IMR-90 (cell line): ENCODE measurements around the gene DDX46. TPM values are rescaled to one million over a fixed set of nuclear protein-coding genes. Genes with fewer than 3 reads are reported as not detected.

ENCODE experiments used
- ATAC-seq: fragments of 200-7000 bp; cut with Tn5 transposase; 2 replicates; pipeline ENCODE4 v1.9.1; 2020; ENCODE audit warnings: low read depth, mild to moderate bottlenecking, moderate library complexity
- BruUV-seq: library from RNA; stranded (reverse); fragments of 400-500 nt; replicated peaks from 2 replicates; lab custom pipeline; 2021; lab: Mats Ljungman, UMichigan
- CTCF ChIA-PET: fragments of 300-600 bp; formaldehyde crosslinking; extraction: SDS; loops from one replicate; lab custom pipeline; 2021; ENCODE audit warnings: antibody characterized with exemption; lab: Yijun Ruan, JAX
- POLR2A ChIA-PET: fragments of 300-600 bp; sonication (Branson Sonifier 250); formaldehyde crosslinking; loops from one replicate; lab custom pipeline; 2022; ENCODE audit warnings: antibody characterized with exemption; ENCODE audit not compliant: unreplicated experiment; lab: Charles Lee
- DNase-seq: peaks from one replicate; pipeline ENCODE4 v3.0.0; 2013
- H2AFZ ChIP-seq: replicated peaks from 2 replicates; pipeline ENCODE3; 2013; ENCODE audit warnings: low read length, mild to moderate bottlenecking; ENCODE audit not compliant: poor library complexity
- H2AK5ac ChIP-seq: 2 replicates; pipeline ENCODE4 v1.6.1; 2013; ENCODE audit warnings: low read depth, low read length, inconsistent platforms
- H2AK9ac ChIP-seq: replicated peaks from 2 replicates; pipeline ENCODE3; 2013; ENCODE audit warnings: mild to moderate bottlenecking, low read depth, low read length, moderate library complexity; ENCODE audit not compliant: poor library complexity
- H2BK120ac ChIP-seq: 2 replicates; pipeline ENCODE4 v1.6.1; 2013; ENCODE audit warnings: low read depth, low read length, inconsistent platforms
- H2BK15ac ChIP-seq: 3 replicates; pipeline ENCODE4 v1.6.1; 2013; ENCODE audit warnings: low read depth, low read length, inconsistent platforms
- H2BK20ac ChIP-seq: 2 replicates; pipeline ENCODE4 v1.6.1; 2013; ENCODE audit warnings: low read depth, mild to moderate bottlenecking, inconsistent platforms, low read length, moderate library complexity
- H2BK5ac ChIP-seq: 2 replicates; pipeline ENCODE4 v1.6.1; 2013; ENCODE audit warnings: mild to moderate bottlenecking, low read depth, low read length, inconsistent platforms; ENCODE audit not compliant: poor library complexity, severe bottlenecking
- H3K14ac ChIP-seq: replicated peaks from 2 replicates; pipeline ENCODE4 v1.6.1; 2013; ENCODE audit warnings: low read depth, low read length, inconsistent platforms
- H3K18ac ChIP-seq: 2 replicates; pipeline ENCODE4 v1.6.1; 2013; ENCODE audit warnings: low read depth, low read length, control low read depth
- H3K23ac ChIP-seq: 2 replicates; pipeline ENCODE4 v1.6.1; 2013; ENCODE audit warnings: low read depth, low read length, inconsistent platforms
- H3K27ac ChIP-seq: 2 replicates; pipeline ENCODE4 v1.5.1; 2013; ENCODE audit warnings: mild to moderate bottlenecking, control low read depth, low read length; ENCODE audit not compliant: insufficient read depth
- H3K27me3 ChIP-seq: 2 replicates; pipeline ENCODE4 v1.6.1; 2013; ENCODE audit warnings: low read length; ENCODE audit not compliant: control insufficient read depth, insufficient read depth
- H3K36me3 ChIP-seq: 2 replicates; pipeline ENCODE4 v1.6.1; 2013; ENCODE audit warnings: low read length, mixed read lengths; ENCODE audit not compliant: control insufficient read depth, insufficient read depth
- H3K4ac ChIP-seq: 2 replicates; pipeline ENCODE4 v1.6.1; 2013; ENCODE audit warnings: low read depth, low read length, inconsistent platforms
- H3K4me1 ChIP-seq: 2 replicates; pipeline ENCODE4 v1.6.1; 2013; ENCODE audit warnings: low read length, mixed read lengths; ENCODE audit not compliant: control insufficient read depth, insufficient read depth
- H3K4me2 ChIP-seq: 2 replicates; pipeline ENCODE4 v1.6.1; 2013; ENCODE audit warnings: low read depth, mild to moderate bottlenecking, control low read depth, low read length, moderate library complexity
- H3K4me3 ChIP-seq: 2 replicates; pipeline ENCODE4 v1.5.1; 2013; ENCODE audit warnings: low read depth, mild to moderate bottlenecking, control low read depth, low read length, moderate library complexity; ENCODE audit not compliant: insufficient read depth
- H3K56ac ChIP-seq: 2 replicates; pipeline ENCODE4 v1.6.1; 2013; ENCODE audit warnings: low read length, inconsistent platforms; ENCODE audit not compliant: insufficient read depth; ENCODE audit errors: extremely low read depth
- H3K79me1 ChIP-seq, 2 experiments: 2 replicates each; pipeline ENCODE4 v1.6.1; 2013; ENCODE audit warnings: low read length in 2 of 2, inconsistent platforms in 1 of 2, low read depth in 1 of 2
- H3K9ac ChIP-seq: 2 replicates; pipeline ENCODE4 v1.6.1; 2013; ENCODE audit warnings: low read depth, low read length, control low read depth
- H3K9me1 ChIP-seq: 2 replicates; pipeline ENCODE4 v1.6.1; 2013; ENCODE audit warnings: low read length, inconsistent platforms; ENCODE audit not compliant: insufficient read depth
- H3K9me3 ChIP-seq: 2 replicates; pipeline ENCODE4 v1.6.1; 2013; ENCODE audit warnings: low read length; ENCODE audit not compliant: control insufficient read depth, insufficient read depth
- H4K20me1 ChIP-seq: 2 replicates; pipeline ENCODE4 v1.6.1; 2013; ENCODE audit warnings: low read length, inconsistent platforms; ENCODE audit not compliant: insufficient read depth
- H4K5ac ChIP-seq: 2 replicates; pipeline ENCODE4 v1.6.1; 2013; ENCODE audit warnings: mild to moderate bottlenecking, low read depth, low read length, control low read depth
- H4K8ac ChIP-seq, 2 experiments: 2 replicates each; pipeline ENCODE4 v1.6.1; 2013; ENCODE audit warnings: low read depth in 2 of 2, low read length in 2 of 2, control low read depth in 1 of 2, inconsistent platforms in 1 of 2
- H4K91ac ChIP-seq: 2 replicates; pipeline ENCODE4 v1.6.1; 2013; ENCODE audit warnings: low read depth, low read length, inconsistent platforms; ENCODE audit not compliant: insufficient read depth
- BHLHE40 ChIP-seq: fragments of 150-350 bp; IDR thresholded peaks from 2 replicates; pipeline ENCODE4 v1.6.1; 2016; ENCODE audit warnings: mild to moderate bottlenecking, low read depth, low read length
- CEBPB ChIP-seq: IDR thresholded peaks from 2 replicates; pipeline ENCODE4 v1.6.1; 2012; ENCODE audit warnings: low read depth, low read length, improper control_type of control experiment
- CHD1 ChIP-seq: IDR thresholded peaks from 2 replicates; pipeline ENCODE4 v1.6.1; 2012; ENCODE audit warnings: low read depth, low read length, improper control_type of control experiment
- MAFK ChIP-seq: IDR thresholded peaks from 2 replicates; pipeline ENCODE4 v1.6.1; 2012; ENCODE audit warnings: low read depth, low read length, improper control_type of control experiment
- MAZ ChIP-seq: IDR thresholded peaks from 2 replicates; pipeline ENCODE4 v1.6.1; 2012; ENCODE audit warnings: low read depth, mild to moderate bottlenecking, low read length, improper control_type of control experiment, moderate library complexity, borderline replicate concordance
- NFE2L2 ChIP-seq: fragments of 150-350 bp; IDR thresholded peaks from 2 replicates; pipeline ENCODE4 v1.6.1; 2016; ENCODE audit warnings: low read depth, mild to moderate bottlenecking, low read length
- RCOR1 ChIP-seq: IDR thresholded peaks from 2 replicates; pipeline ENCODE4 v1.6.1; 2012; ENCODE audit warnings: mild to moderate bottlenecking, low read length, improper control_type of control experiment; ENCODE audit not compliant: insufficient replicate concordance
- RFX5 ChIP-seq: IDR thresholded peaks from 2 replicates; pipeline ENCODE4 v1.8.0; 2012; ENCODE audit warnings: low read depth, mild to moderate bottlenecking, low read length, moderate library complexity
- SMC3 ChIP-seq: fragments of 150-350 bp; IDR thresholded peaks from 2 replicates; pipeline ENCODE4 v1.6.1; 2016; ENCODE audit warnings: low read depth, mild to moderate bottlenecking, antibody characterized with exemption, low read length, moderate library complexity
- WGBS, 2 experiments: methylation state at CpG; one replicate each; pipeline versions ENCODE4 v1.1.5 to v1.1.7; 2013; ENCODE audit warnings: missing lambda C conversion rate in 2 of 2; ENCODE audit not compliant: insufficient read length in 1 of 2; ENCODE audit errors: extremely low coverage in 2 of 2; 5-methylcytosine and 5-hydroxymethylcytosine counted together
- dilution Hi-C: fragments of 300-500 bp; cut with HindIII; formaldehyde crosslinking; loops from one replicate; pipeline ENCODE4 v1.14.3; 2018; ENCODE audit warnings: low sequenced_read_pairs; ENCODE audit not compliant: unreplicated experiment
- in situ Hi-C: fragments of 300-500 bp; cut with MboI; formaldehyde crosslinking; loops from 3 replicates; pipeline ENCODE4 v1.14.3; 2019; ENCODE audit warnings: low sequenced_read_pairs, inconsistent platforms, mixed read lengths
- intact Hi-C: fragments of 100-400 bp; cut with micrococcal nuclease; formaldehyde crosslinking; loops from 2 replicates; pipeline ENCODE4 v1.10.0; 2022
- polyA plus RNA-seq, 3 experiments: library from polyadenylated mRNA; depleted of rRNA; stranded (reverse); fragments of >200 nt; gene quantifications; 2 replicates each; pipeline ENCODE4 v1.2.3, GENCODE V29; 2012; ENCODE audit warnings: low replicate concordance in 1 of 3
- total RNA-seq: library from RNA; depleted of rRNA; stranded (reverse); fragments of >200 nt; gene quantifications from 2 replicates; pipeline ENCODE4 v1.2.3, GENCODE V29; 2012
- TF ChIP-seq, protein P1 (sequence below): fragments of 150-350 bp; IDR thresholded peaks from 2 replicates; pipeline ENCODE4 v1.6.1; 2016; ENCODE audit warnings: low read depth, mild to moderate bottlenecking, low read length, moderate library complexity, borderline replicate concordance
- TF ChIP-seq, protein P2 (sequence below): fragments of 150-350 bp; IDR thresholded peaks from 2 replicates; pipeline ENCODE4 v1.6.1; 2017; ENCODE audit warnings: mild to moderate bottlenecking, antibody characterized with exemption, low read length, low read depth

DDX46 gene
- total and polyA plus RNA-seq, 2 of the 4 experiments (the other 2 are of a cell fraction): 22.5 to 26.0 TPM

DNA sequence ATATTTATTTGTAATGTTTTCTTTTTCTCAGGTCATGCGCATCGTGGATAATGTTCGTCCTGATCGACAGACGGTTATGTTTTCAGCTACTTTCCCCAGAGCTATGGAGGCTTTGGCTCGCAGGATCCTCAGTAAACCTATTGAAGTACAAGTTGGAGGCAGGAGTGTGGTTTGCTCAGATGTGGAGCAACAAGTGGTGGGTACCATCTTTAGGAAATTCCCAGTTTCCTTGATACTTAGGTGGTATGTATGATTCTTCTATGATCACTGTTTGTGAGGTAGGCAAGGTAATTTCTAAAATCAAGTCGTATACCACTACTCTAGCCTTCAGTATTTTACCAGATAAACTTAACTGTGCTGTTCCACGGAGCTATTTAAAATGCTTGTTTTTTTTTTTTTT is 36.2 kb downstream of the DDX46 start:
- in situ Hi-C loops: no loop called here
- Histone ChIP-seq H2AK9ac (no peak overlapping the region), H2BK5ac (no peak overlapping the region), H4K20me1 (no peaks in the 10 kb centered on the region; the same call in 1 of the 2 replicates), H3K27ac (no peak overlapping the region), H3K4me1 (peaks cover 2% of the 10 kb centered on the region; the same call in 1 of the 2 replicates), H3K56ac (no peak overlapping the region), H4K5ac (no peak overlapping the region), H4K91ac (no peak overlapping the region), H3K27me3 (no peaks in the 10 kb centered on the region), H3K9ac (no peak overlapping the region), H3K9me1 (0 out of 2 replicates have a peak, but pooled peaks cover 3% of the 10 kb centered on the region), H3K9me3 (no peaks in the 10 kb centered on the region), H3K4me3 (no peak overlapping the region), H3K4ac (no peak overlapping the region), H3K36me3 (peaks cover 47% of the 10 kb centered on the region), H3K4me2 (no peak overlapping the region), H3K79me1 (peaks cover 3 to 8% of the 10 kb centered on the region in 2 experiments; a peak in 3 of 4 replicates), H3K14ac (no peak overlapping the region), H2BK15ac (no peak overlapping the region), H3K18ac (no peak overlapping the region), H2AK5ac (no peak overlapping the region), H3K23ac (no peak overlapping the region; the same call in 1 of the 2 replicates), H2BK120ac (no peak overlapping the region), H2AFZ (no peak overlapping the region), H2BK20ac (no peak overlapping the region), H4K8ac (no peak overlapping the region)
- TF ChIP-seq NFE2L2 (no peak), MAZ (no peak), CEBPB (no peak), SMC3 (no peak), RFX5 (no peak), MAFK (no peak), BHLHE40 (no peak), RCOR1 (no peak), CHD1 (no peak)
- TF ChIP-seq, protein P1, sequence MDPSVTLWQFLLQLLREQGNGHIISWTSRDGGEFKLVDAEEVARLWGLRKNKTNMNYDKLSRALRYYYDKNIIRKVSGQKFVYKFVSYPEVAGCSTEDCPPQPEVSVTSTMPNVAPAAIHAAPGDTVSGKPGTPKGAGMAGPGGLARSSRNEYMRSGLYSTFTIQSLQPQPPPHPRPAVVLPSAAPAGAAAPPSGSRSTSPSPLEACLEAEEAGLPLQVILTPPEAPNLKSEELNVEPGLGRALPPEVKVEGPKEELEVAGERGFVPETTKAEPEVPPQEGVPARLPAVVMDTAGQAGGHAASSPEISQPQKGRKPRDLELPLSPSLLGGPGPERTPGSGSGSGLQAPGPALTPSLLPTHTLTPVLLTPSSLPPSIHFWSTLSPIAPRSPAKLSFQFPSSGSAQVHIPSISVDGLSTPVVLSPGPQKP: no peak
- TF ChIP-seq, protein P2, sequence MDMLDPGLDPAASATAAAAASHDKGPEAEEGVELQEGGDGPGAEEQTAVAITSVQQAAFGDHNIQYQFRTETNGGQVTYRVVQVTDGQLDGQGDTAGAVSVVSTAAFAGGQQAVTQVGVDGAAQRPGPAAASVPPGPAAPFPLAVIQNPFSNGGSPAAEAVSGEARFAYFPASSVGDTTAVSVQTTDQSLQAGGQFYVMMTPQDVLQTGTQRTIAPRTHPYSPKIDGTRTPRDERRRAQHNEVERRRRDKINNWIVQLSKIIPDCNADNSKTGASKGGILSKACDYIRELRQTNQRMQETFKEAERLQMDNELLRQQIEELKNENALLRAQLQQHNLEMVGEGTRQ: no peak
- POLR2A ChIA-PET: no interaction called here
- CTCF ChIA-PET: interaction anchor here (1.4 kb wide), 1 partner anchor 10 kb away, joined by 4 read pairs; no protein-coding TSS in a partner anchor
- ATAC-seq (no peak), DNase-seq (no peak)
- intact Hi-C loops: loop anchor here (10.0 kb wide), 1 partner anchor 110 kb away; no protein-coding TSS in a partner anchor
- BruUV-seq: no TSS peak
- dilution Hi-C loops: no loop called here
- no CpG with 5 or more reads among the region's 8 CpGs for WGBS, 2 experiments
